Astrocyte (in vitro differentiated cells and primary cell): ENCODE measurements around the gene PABPC1L. TPM values are rescaled to one million over a fixed set of nuclear protein-coding genes. Genes with fewer than 3 reads are reported as not detected.

Experiments
- DNase-seq: peaks from one replicate; pipeline ENCODE4 v3.0.0-alpha.2; 2010; ENCODE audit warnings: low read depth
- FAIRE-seq: peaks from 2 replicates; lab custom pipeline; 2011; peaks lifted over from hg19 to GRCh38; lab: Jason Lieb, UNC
- H2AFZ ChIP-seq: 2 replicates; pipeline ENCODE4 v1.6.0; 2012; ENCODE audit warnings: low read depth, low read length, inconsistent platforms
- H3K27ac ChIP-seq: 2 replicates; pipeline ENCODE4 v1.5.1; 2011; ENCODE audit warnings: low read depth, low read length, inconsistent platforms
- H3K27me3 ChIP-seq: 2 replicates; pipeline ENCODE4 v1.6.0; 2011; ENCODE audit warnings: low read length, inconsistent platforms; ENCODE audit not compliant: insufficient read depth
- H3K36me3 ChIP-seq: 2 replicates; pipeline ENCODE4 v1.5.1; 2011; ENCODE audit warnings: low read length, inconsistent platforms; ENCODE audit not compliant: insufficient read depth
- H3K4me1 ChIP-seq: 2 replicates; pipeline ENCODE4 v1.5.1; 2011; ENCODE audit warnings: low read length, inconsistent platforms; ENCODE audit not compliant: insufficient read depth
- H3K4me2 ChIP-seq: 2 replicates; pipeline ENCODE4 v1.6.0; 2012; ENCODE audit warnings: low read length, inconsistent platforms
- H3K4me3 ChIP-seq: 2 replicates; pipeline ENCODE4 v1.5.1; 2011; ENCODE audit warnings: low read depth, mild to moderate bottlenecking, low read length, inconsistent platforms; ENCODE audit not compliant: insufficient read depth
- H3K79me2 ChIP-seq: 2 replicates; pipeline ENCODE4 v1.6.0; 2012; ENCODE audit warnings: mild to moderate bottlenecking, low read length, inconsistent platforms; ENCODE audit not compliant: insufficient read depth
- H3K9ac ChIP-seq: 2 replicates; pipeline ENCODE4 v1.6.0; 2012; ENCODE audit warnings: mild to moderate bottlenecking, low read length, inconsistent platforms
- H3K9me3 ChIP-seq: 2 replicates; pipeline ENCODE4 v1.5.1; 2012; ENCODE audit warnings: low read depth, mild to moderate bottlenecking, low read length, inconsistent platforms; ENCODE audit not compliant: insufficient read depth
- H4K20me1 ChIP-seq: 2 replicates; pipeline ENCODE4 v1.6.0; 2012; ENCODE audit warnings: low read length, inconsistent platforms; ENCODE audit not compliant: insufficient read depth
- H3K27ac Mint-ChIP-seq: one replicate; pipeline ENCODE4 v1.8.0; 2021; ENCODE audit warnings: mild to moderate bottlenecking, mixed read lengths; ENCODE audit not compliant: unreplicated experiment
- H3K27me3 Mint-ChIP-seq: one replicate; pipeline ENCODE4 v1.8.0; 2021; ENCODE audit warnings: low read depth, mixed read lengths; ENCODE audit not compliant: unreplicated experiment
- H3K36me3 Mint-ChIP-seq: one replicate; pipeline ENCODE4 v1.8.0; 2021; ENCODE audit warnings: low read depth, mixed read lengths; ENCODE audit not compliant: unreplicated experiment
- H3K4me1 Mint-ChIP-seq: one replicate; pipeline ENCODE4 v1.8.0; 2021; ENCODE audit warnings: low read depth, mixed read lengths; ENCODE audit not compliant: unreplicated experiment
- H3K4me3 Mint-ChIP-seq: one replicate; pipeline ENCODE4 v1.8.0; 2021; ENCODE audit warnings: mild to moderate bottlenecking, moderate library complexity, mixed read lengths; ENCODE audit not compliant: unreplicated experiment
- H3K9me3 Mint-ChIP-seq: one replicate; pipeline ENCODE4 v1.8.0; 2021; ENCODE audit warnings: mild to moderate bottlenecking, mixed read lengths; ENCODE audit not compliant: unreplicated experiment
- EZH2 ChIP-seq: IDR thresholded peaks from 2 replicates; pipeline ENCODE4 v1.6.1; 2012; ENCODE audit warnings: mild to moderate bottlenecking, low read length, inconsistent platforms; ENCODE audit not compliant: insufficient read depth
- total RNA-seq: library from RNA; stranded (reverse); gene quantifications from 2 replicates; pipeline ENCODE4 v1.2.1, GENCODE V29; 2021
- TF ChIP-seq, protein P1 (sequence below): IDR thresholded peaks from 2 replicates; pipeline ENCODE4 v1.5.1; 2011; ENCODE audit warnings: low read depth, mild to moderate bottlenecking, inconsistent platforms, low read length, moderate library complexity; ENCODE audit not compliant: insufficient read depth

Gene PABPC1L
- total RNA-seq, 1 donor from 2014 or later = 48.7 TPM

DNA sequence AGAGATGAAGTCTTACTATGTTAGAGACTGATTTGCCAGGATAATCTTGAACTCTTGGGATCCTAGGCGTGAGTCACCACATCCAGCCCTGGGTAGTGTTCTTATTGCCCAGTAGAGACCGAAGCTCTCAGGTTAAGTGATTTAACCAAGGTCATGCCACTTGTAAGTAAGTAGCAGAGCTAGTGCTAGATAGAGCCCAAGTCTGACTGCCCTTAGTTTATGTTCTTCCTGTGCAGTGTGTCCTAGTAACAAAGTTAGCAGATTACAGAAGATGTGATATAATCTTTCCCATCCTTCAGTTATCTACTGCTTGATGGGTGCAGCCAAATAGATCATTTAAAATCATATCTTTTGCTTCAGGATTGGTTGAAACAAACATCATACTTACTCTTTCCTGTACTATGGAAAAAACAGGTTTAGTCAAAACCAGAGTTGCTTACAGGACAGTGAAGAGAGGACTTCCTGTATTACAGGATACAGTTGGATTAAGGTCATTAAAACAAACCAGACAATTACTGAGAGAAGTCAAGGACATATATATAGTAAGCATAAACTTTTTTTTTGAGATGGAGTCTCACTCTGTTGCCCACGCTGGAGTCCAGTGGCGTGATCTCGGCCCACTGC, 9.5 kb upstream of the PABPC1L start:
- no peak overlapping the region for H2AFZ ChIP-seq
- FAIRE-seq (no peak), DNase-seq (no peak)
- H3K4me2 ChIP-seq = no peak overlapping the region
- no peak overlapping the region for H3K27ac ChIP-seq
- H3K36me3 ChIP-seq = peaks cover 31% of the 10 kb centered on the region
- Mint-ChIP-seq H3K27me3 (no peaks in the 10 kb centered on the region), H3K27ac (no peak overlapping the region), H3K9me3 (no peaks in the 10 kb centered on the region), H3K36me3 (peaks cover 6% of the 10 kb centered on the region), H3K4me1 (peaks cover 30% of the 10 kb centered on the region), H3K4me3 (no peak overlapping the region)
- H4K20me1 ChIP-seq = peaks cover 99% of the 10 kb centered on the region
- peaks cover 10% of the 10 kb centered on the region for H3K4me1 ChIP-seq
- no peak overlapping the region for H3K4me3 ChIP-seq
- no peaks in the 10 kb centered on the region for H3K9me3 ChIP-seq
- H3K79me2 ChIP-seq = peaks cover 90% of the 10 kb centered on the region
- no peak overlapping the region for H3K9ac ChIP-seq
- no peaks in the 10 kb centered on the region for H3K27me3 ChIP-seq
- TF ChIP-seq, protein P1, sequence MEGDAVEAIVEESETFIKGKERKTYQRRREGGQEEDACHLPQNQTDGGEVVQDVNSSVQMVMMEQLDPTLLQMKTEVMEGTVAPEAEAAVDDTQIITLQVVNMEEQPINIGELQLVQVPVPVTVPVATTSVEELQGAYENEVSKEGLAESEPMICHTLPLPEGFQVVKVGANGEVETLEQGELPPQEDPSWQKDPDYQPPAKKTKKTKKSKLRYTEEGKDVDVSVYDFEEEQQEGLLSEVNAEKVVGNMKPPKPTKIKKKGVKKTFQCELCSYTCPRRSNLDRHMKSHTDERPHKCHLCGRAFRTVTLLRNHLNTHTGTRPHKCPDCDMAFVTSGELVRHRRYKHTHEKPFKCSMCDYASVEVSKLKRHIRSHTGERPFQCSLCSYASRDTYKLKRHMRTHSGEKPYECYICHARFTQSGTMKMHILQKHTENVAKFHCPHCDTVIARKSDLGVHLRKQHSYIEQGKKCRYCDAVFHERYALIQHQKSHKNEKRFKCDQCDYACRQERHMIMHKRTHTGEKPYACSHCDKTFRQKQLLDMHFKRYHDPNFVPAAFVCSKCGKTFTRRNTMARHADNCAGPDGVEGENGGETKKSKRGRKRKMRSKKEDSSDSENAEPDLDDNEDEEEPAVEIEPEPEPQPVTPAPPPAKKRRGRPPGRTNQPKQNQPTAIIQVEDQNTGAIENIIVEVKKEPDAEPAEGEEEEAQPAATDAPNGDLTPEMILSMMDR = no peak
- TF ChIP-seq EZH2 = no peak

DNA sequence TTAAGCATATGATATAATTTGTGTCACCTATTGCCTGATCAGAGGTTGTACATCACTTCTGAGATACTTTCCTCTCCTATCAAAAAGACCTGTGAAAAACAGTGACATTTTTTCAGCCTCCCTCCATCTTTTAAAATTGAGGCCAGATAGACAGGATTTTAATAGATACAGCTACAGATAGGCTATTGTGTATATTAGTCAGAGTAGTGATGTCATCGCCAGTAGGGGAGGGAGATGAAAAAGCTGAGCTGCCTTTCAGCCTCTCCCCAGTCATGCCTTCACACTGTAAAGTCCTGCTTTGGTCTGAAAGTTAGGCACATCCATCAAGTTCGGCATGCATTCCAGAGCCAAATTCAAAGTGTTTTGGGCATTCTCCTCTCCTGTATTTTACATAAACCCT, 7.9 kb upstream of the PABPC1L start:
- no peaks in the 10 kb centered on the region for H3K27me3 ChIP-seq
- H3K4me3 ChIP-seq = no peak overlapping the region
- peaks cover 92% of the 10 kb centered on the region for H4K20me1 ChIP-seq
- H3K4me1 Mint-ChIP-seq = peaks cover 24% of the 10 kb centered on the region
- H3K4me1 ChIP-seq = peaks cover 10% of the 10 kb centered on the region
- H3K9me3 ChIP-seq = no peaks in the 10 kb centered on the region
- H3K27ac ChIP-seq = no peak overlapping the region
- H3K79me2 ChIP-seq = peaks cover 74% of the 10 kb centered on the region
- H3K9ac ChIP-seq = no peak overlapping the region
- H3K27ac Mint-ChIP-seq = no peak overlapping the region
- DNase-seq (peak; percentile 56), FAIRE-seq (no peak)
- H3K9me3 Mint-ChIP-seq = no peaks in the 10 kb centered on the region
- H3K27me3 Mint-ChIP-seq = no peaks in the 10 kb centered on the region
- peaks cover 47% of the 10 kb centered on the region for H3K36me3 ChIP-seq
- no peak for TF ChIP-seq EZH2
- TF ChIP-seq, protein P1 = no peak
- H3K4me3 Mint-ChIP-seq = no peak overlapping the region
- peaks cover 6% of the 10 kb centered on the region for H3K36me3 Mint-ChIP-seq
- no peak overlapping the region for H3K4me2 ChIP-seq
- no peak overlapping the region for H2AFZ ChIP-seq

DNA sequence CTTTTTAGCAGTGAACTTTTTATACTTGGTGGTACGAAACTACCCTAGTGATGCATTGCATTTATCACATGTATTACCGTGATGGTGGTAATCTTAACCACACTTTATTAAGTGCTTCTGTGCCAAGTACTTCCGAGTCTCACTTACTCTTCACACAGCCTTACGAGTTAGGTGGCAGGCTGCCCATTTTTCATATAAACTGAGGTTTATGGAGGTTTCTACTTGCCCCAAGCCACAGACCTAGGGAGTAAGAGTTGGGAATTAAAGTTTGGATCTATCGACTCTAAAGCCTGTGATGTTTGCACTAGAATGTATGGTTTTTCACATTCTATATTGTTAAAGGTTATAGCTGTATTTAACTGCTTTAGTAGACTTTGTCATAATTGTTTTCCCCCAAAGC, 5.5 kb upstream of the PABPC1L start:
- Histone ChIP-seq H4K20me1 (peaks cover 85% of the 10 kb centered on the region), H3K4me1 (peaks cover 10% of the 10 kb centered on the region), H3K36me3 (peaks cover 55% of the 10 kb centered on the region), H3K79me2 (peaks cover 50% of the 10 kb centered on the region), H3K9ac (no peak overlapping the region), H3K4me3 (no peak overlapping the region), H3K4me2 (no peak overlapping the region), H2AFZ (no peak overlapping the region), H3K27me3 (no peaks in the 10 kb centered on the region), H3K9me3 (no peaks in the 10 kb centered on the region), H3K27ac (no peak overlapping the region)
- TF ChIP-seq EZH2 = no peak
- TF ChIP-seq, protein P1 = no peak
- H3K27me3 Mint-ChIP-seq = no peaks in the 10 kb centered on the region
- FAIRE-seq (no peak), DNase-seq (no peak)
- no peak overlapping the region for H3K27ac Mint-ChIP-seq
- peaks cover 6% of the 10 kb centered on the region for H3K36me3 Mint-ChIP-seq
- no peaks in the 10 kb centered on the region for H3K9me3 Mint-ChIP-seq
- H3K4me3 Mint-ChIP-seq = no peak overlapping the region
- peaks cover 17% of the 10 kb centered on the region for H3K4me1 Mint-ChIP-seq
